Esophagus squamous epithelium (tissue), 5 donors: ENCODE data around the gene EGFR. TPM values are rescaled to one million over a fixed set of nuclear protein-coding genes. Genes with fewer than 3 reads are reported as not detected.

Experiments used
- DNase-seq: peaks from one replicate; lab custom pipeline; 2025; lab: John Stamatoyannopoulos, UW
- H3K27ac ChIP-seq, 4 donors: fragments of 200-600 bp; sonication (generic); one replicate each; pipeline ENCODE4 v1.5.1; 2016 to 2019; ENCODE audit warnings: mild to moderate bottlenecking in 1 of 4
- H3K27me3 ChIP-seq, 4 donors: fragments of 200-600 bp; sonication (generic); 1 replicate in 3 of 4; 2 replicates in 1 of 4; pipeline versions ENCODE4 v1.5.1 to v1.6.0; 2017 to 2021; ENCODE audit warnings: antibody characterized with exemption in 1 of 4
- H3K36me3 ChIP-seq, 3 donors: fragments of 200-600 bp; sonication (generic); one replicate each; pipeline ENCODE4 v1.5.1; 2016 to 2019
- H3K4me1 ChIP-seq, 3 donors: fragments of 200-600 bp; sonication (generic); one replicate each; pipeline ENCODE4 v1.5.1; 2017 to 2019
- H3K4me3 ChIP-seq, 4 donors: fragments of 200-600 bp; sonication (generic); 1 replicate in 3 of 4; 2 replicates in 1 of 4; pipeline ENCODE4 v1.5.1; 2016 to 2019; ENCODE audit warnings: mild to moderate bottlenecking in 2 of 4, moderate library complexity in 1 of 4
- H3K9me3 ChIP-seq, 3 donors: fragments of 200-600 bp; sonication (generic); one replicate each; pipeline ENCODE4 v1.5.1; 2016 to 2019
- CTCF ChIP-seq, 6 experiments: fragments of 450-650 bp in 4 of 6; fragments of 200-600 bp in 2 of 6; sonication (generic) in 2 of 6; IDR thresholded peaks; one replicate each; pipeline ENCODE4 v1.5.1; 2016 to 2019; ENCODE audit warnings: antibody characterized with exemption in 6 of 6, mild to moderate bottlenecking in 4 of 6, moderate library complexity in 4 of 6
- POLR2A ChIP-seq, 4 donors: fragments of 450-650 bp; IDR thresholded peaks; one replicate each; pipeline ENCODE4 v1.6.1; 2017; ENCODE audit warnings: antibody characterized with exemption in 4 of 4, mild to moderate bottlenecking in 4 of 4, moderate library complexity in 3 of 4
- WGBS, 2 donors: methylation state at CpG; one replicate each; pipeline ENCODE4 v1.1.5; 2018; 5-methylcytosine and 5-hydroxymethylcytosine counted together
- intact Hi-C: fragments of 100-400 bp; cut with DNase I; formaldehyde crosslinking; loops from one replicate; pipeline ENCODE4 v1.15.0; 2022
- total RNA-seq, 4 donors: library from RNA; depleted of rRNA; stranded (reverse); fragments of >200 nt; gene quantifications; one replicate each; pipeline ENCODE4 v1.1.0, GENCODE V29; 2016
- donor health status: DM: yes; HTN: yes; CAD: no.

Gene EGFR
- total RNA-seq, 4 donors from 2014 or later: 66.1 to 108 (median 72.3) TPM

GRCh38 chr7:55178863-55179773, 160.3 kb downstream of the EGFR start:
- no peaks in the 10 kb centered on the region for H3K9me3 ChIP-seq
- H3K27ac ChIP-seq: no peak overlapping the region
- intact Hi-C loops: no loop called here
- no peaks in the 10 kb centered on the region for H3K27me3 ChIP-seq
- H3K4me3 ChIP-seq: no peak overlapping the region
- H3K36me3 ChIP-seq: peaks cover 10 to 100% (median 14%) of the 10 kb centered on the region in 3 donors
- 67 to 72% methylated on average over 17 of the region's 18 CpGs for WGBS, 2 donors
- peaks cover 0 to 24% (median 0%) of the 10 kb centered on the region in 3 donors for H3K4me1 ChIP-seq
- no peak for TF ChIP-seq CTCF (IDR thresholded peaks at IDR 0.05)
- TF ChIP-seq POLR2A (IDR thresholded peaks at IDR 0.05): no peak
- no peak for DNase-seq

- Histone ChIP-seq H3K36me3 (peaks cover 4 to 100% (median 5%) of the 10 kb centered on the region in 3 donors), H3K9me3 (no peaks in the 10 kb centered on the region), H3K4me3 (no peak overlapping the region), H3K27ac (no peak overlapping the region), H3K4me1 (peaks cover 0 to 26% (median 0%) of the 10 kb centered on the region in 3 donors), H3K27me3 (no peaks in the 10 kb centered on the region)
- TF ChIP-seq CTCF (IDR thresholded peaks at IDR 0.05): no peak
- TF ChIP-seq POLR2A (IDR thresholded peaks at IDR 0.05): no peak
- DNase-seq: no peak
- intact Hi-C loops: no loop called here
- WGBS, 2 donors: 48 to 62% methylated on average over 5 of the region's 5 CpGs
Measured at GRCh38 chr7:55179931-55180682, 161.3 kb downstream of the EGFR start.

GRCh38 chr7:55180963-55181542, 162.2 kb downstream of the EGFR start:
- Histone ChIP-seq H3K4me3 (no peak overlapping the region), H3K9me3 (no peaks in the 10 kb centered on the region), H3K36me3 (peaks cover 0 to 100% (median 5%) of the 10 kb centered on the region in 3 donors), H3K27ac (no peak overlapping the region), H3K27me3 (no peaks in the 10 kb centered on the region), H3K4me1 (peaks cover 0 to 35% (median 4%) of the 10 kb centered on the region in 3 donors)
- DNase-seq: no peak
- TF ChIP-seq POLR2A (IDR thresholded peaks at IDR 0.05) (no peak), CTCF (IDR thresholded peaks at IDR 0.05) (peak in 1 of 6 experiments; percentile 26)
- 75 to 82% methylated on average over 11 to 19 of the region's 19 CpGs for WGBS, 2 donors
- intact Hi-C loops: no loop called here

GRCh38 chr7:55181762-55182161, 162.9 kb downstream of the EGFR start:
- no peak for DNase-seq
- intact Hi-C loops: no loop called here
- no peak for TF ChIP-seq POLR2A (IDR thresholded peaks at IDR 0.05)
- TF ChIP-seq CTCF (IDR thresholded peaks at IDR 0.05): no peak
- Histone ChIP-seq H3K27ac (no peak overlapping the region), H3K36me3 (peaks cover 0 to 100% (median 5%) of the 10 kb centered on the region in 3 donors), H3K27me3 (no peaks in the 10 kb centered on the region), H3K4me3 (no peak overlapping the region), H3K4me1 (peaks cover 0 to 42% (median 4%) of the 10 kb centered on the region in 3 donors), H3K9me3 (no peaks in the 10 kb centered on the region)
- WGBS, 2 donors: 89 to 94% methylated on average over 2 to 4 of the region's 4 CpGs
